Measurements from ENCODE around the gene SLC47A2. TPM values are rescaled to one million over a fixed set of nuclear protein-coding genes. Genes with fewer than 3 reads are reported as not detected.

Gene SLC47A2
- total and polyA plus RNA-seq, 2 of the 13 experiments (the other 11 are each of a cell fraction or from before 2014, with no cell fraction given), result 0.04 TPM; not detected in 1

GRCh38 chr17:19728084-19728495 lies 11.7 kb upstream of the SLC47A2 start (continued):
- TF ChIP-seq, protein P1, sequence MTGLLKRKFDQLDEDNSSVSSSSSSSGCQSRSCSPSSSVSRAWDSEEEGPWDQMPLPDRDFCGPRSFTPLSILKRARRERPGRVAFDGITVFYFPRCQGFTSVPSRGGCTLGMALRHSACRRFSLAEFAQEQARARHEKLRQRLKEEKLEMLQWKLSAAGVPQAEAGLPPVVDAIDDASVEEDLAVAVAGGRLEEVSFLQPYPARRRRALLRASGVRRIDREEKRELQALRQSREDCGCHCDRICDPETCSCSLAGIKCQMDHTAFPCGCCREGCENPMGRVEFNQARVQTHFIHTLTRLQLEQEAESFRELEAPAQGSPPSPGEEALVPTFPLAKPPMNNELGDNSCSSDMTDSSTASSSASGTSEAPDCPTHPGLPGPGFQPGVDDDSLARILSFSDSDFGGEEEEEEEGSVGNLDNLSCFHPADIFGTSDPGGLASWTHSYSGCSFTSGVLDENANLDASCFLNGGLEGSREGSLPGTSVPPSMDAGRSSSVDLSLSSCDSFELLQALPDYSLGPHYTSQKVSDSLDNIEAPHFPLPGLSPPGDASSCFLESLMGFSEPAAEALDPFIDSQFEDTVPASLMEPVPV (CRISPR knock-in tag; IDR thresholded peaks at IDR 0.05), result peak; percentile 40; the same call in 1 of the 2 replicates
- TF ChIP-seq BHLHE40 (IDR thresholded peaks at IDR 0.05; ENCODE audit: low read length), result 0 out of 2 replicates have a peak, but pooled peaks have one; percentile 10
- TF ChIP-seq HIC2 (CRISPR knock-in tag; IDR thresholded peaks at IDR 0.05; ENCODE audit: low read depth), result peak; percentile 55
- TF ChIP-seq FOXC1 (CRISPR knock-in tag; IDR thresholded peaks at IDR 0.05; ENCODE audit: borderline replicate concordance), result no peak
- peak; percentile 7 for TF ChIP-seq TEAD3 (CRISPR knock-in tag; optimal IDR thresholded peaks at IDR 0.05; ENCODE audit: borderline replicate concordance)
- TF ChIP-seq TCF7L2 (IDR thresholded peaks at IDR 0.05; ENCODE audit: low read depth, low read length), result no peak
- 0 out of 2 replicates have a peak, but pooled peaks have one; percentile 30 for TF ChIP-seq FOXA3 (CRISPR knock-in tag; IDR thresholded peaks at IDR 0.05)
- TF ChIP-seq SAFB2 (CRISPR knock-in tag; IDR thresholded peaks at IDR 0.05; ENCODE audit: borderline replicate concordance, low read depth), result no peak
- TF ChIP-seq, protein P2, sequence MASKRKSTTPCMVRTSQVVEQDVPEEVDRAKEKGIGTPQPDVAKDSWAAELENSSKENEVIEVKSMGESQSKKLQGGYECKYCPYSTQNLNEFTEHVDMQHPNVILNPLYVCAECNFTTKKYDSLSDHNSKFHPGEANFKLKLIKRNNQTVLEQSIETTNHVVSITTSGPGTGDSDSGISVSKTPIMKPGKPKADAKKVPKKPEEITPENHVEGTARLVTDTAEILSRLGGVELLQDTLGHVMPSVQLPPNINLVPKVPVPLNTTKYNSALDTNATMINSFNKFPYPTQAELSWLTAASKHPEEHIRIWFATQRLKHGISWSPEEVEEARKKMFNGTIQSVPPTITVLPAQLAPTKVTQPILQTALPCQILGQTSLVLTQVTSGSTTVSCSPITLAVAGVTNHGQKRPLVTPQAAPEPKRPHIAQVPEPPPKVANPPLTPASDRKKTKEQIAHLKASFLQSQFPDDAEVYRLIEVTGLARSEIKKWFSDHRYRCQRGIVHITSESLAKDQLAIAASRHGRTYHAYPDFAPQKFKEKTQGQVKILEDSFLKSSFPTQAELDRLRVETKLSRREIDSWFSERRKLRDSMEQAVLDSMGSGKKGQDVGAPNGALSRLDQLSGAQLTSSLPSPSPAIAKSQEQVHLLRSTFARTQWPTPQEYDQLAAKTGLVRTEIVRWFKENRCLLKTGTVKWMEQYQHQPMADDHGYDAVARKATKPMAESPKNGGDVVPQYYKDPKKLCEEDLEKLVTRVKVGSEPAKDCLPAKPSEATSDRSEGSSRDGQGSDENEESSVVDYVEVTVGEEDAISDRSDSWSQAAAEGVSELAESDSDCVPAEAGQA (IDR thresholded peaks at IDR 0.05; ENCODE audit: low read depth), result no peak
- TF ChIP-seq, protein P2 (CRISPR knock-in tag; IDR thresholded peaks at IDR 0.05; ENCODE audit: borderline replicate concordance), result no peak
- TF ChIP-seq STAT6 (CRISPR knock-in tag; IDR thresholded peaks at IDR 0.05; ENCODE audit: borderline replicate concordance), result no peak
- no peak for TF ChIP-seq ZNF652 (CRISPR knock-in tag; IDR thresholded peaks at IDR 0.05; ENCODE audit: borderline replicate concordance, low read depth)
- TF ChIP-seq SALL1 (CRISPR knock-in tag; IDR thresholded peaks at IDR 0.05), result peak; percentile 74
- TF ChIP-seq SSRP1 (CRISPR knock-in tag; IDR thresholded peaks at IDR 0.05), result no peak
- TF ChIP-seq ZNF512 (CRISPR knock-in tag; IDR thresholded peaks at IDR 0.05), result no peak
- 0 out of 2 replicates have a peak, but pooled peaks have one; percentile 17 for TF ChIP-seq NFKB2 (CRISPR knock-in tag; IDR thresholded peaks at IDR 0.05; ENCODE audit: borderline replicate concordance)
